IPS-18a (cell line): Measurements from ENCODE around the gene ALG11.
"Not testable (repeated sequence)": the region's sequence is repeated elsewhere in the genome, so short reads cannot be mapped to it uniquely, and the experiment has no call there.

Source experiments
- H3K27ac ChIP-seq: one replicate; pipeline ENCODE4 v1.5.1; 2013; ENCODE audit warnings: low read length
- H3K27me3 ChIP-seq: one replicate; pipeline ENCODE4 v1.6.1; 2013; ENCODE audit warnings: mild to moderate bottlenecking, low read length; ENCODE audit not compliant: control insufficient read depth, insufficient read depth
- H3K36me3 ChIP-seq: one replicate; pipeline ENCODE4 v1.6.1; 2013; ENCODE audit warnings: low read depth, low read length; ENCODE audit not compliant: control insufficient read depth
- H3K4me1 ChIP-seq: one replicate; pipeline ENCODE4 v1.6.1; 2013; ENCODE audit warnings: low read depth, low read length; ENCODE audit not compliant: control insufficient read depth
- H3K4me3 ChIP-seq: one replicate; pipeline ENCODE4 v1.5.1; 2013; ENCODE audit warnings: low read length
- H3K9ac ChIP-seq: one replicate; pipeline ENCODE4 v1.6.1; 2013; ENCODE audit warnings: mild to moderate bottlenecking, low read length, moderate library complexity
- H3K9me3 ChIP-seq: one replicate; pipeline ENCODE4 v1.6.1; 2013; ENCODE audit warnings: low read depth, low read length; ENCODE audit not compliant: control insufficient read depth

ALG11 gene

GRCh38 chr13:52016296-52016695 is 4.1 kb downstream of the ALG11 start:
- no peak overlapping the region for H3K4me3 ChIP-seq
- H3K9ac ChIP-seq, result no peak overlapping the region
- no peaks in the 10 kb centered on the region for H3K9me3 ChIP-seq
- H3K4me1 ChIP-seq, result no peaks in the 10 kb centered on the region
- H3K27ac ChIP-seq, result no peak overlapping the region
- no peaks in the 10 kb centered on the region for H3K27me3 ChIP-seq
- peaks cover 20% of the 10 kb centered on the region for H3K36me3 ChIP-seq

DNA sequence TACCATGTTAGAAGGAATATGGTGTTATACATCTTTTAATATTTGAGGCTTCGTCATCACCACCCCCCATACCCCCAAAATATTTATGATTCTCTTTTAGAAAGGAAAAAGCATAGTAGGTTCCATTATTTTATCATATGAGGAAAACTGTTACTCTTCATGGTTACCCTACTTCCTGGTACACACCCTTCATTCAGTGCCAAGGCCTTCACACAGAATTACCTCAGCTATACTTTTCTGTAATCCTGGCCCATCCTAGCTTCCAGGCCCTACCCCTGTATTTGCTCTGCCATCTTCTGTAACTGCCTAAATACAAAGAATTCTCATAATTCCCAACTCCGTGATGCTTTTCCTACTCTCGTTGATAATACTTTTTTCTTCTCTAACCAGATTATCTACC is 8.0 kb downstream of the ALG11 start:
- H3K36me3 ChIP-seq, result peaks cover 24% of the 10 kb centered on the region
- no peak overlapping the region for H3K4me3 ChIP-seq
- H3K9me3 ChIP-seq, result no peaks in the 10 kb centered on the region
- H3K9ac ChIP-seq, result no peak overlapping the region
- H3K27me3 ChIP-seq, result no peaks in the 10 kb centered on the region
- no peaks in the 10 kb centered on the region for H3K4me1 ChIP-seq
- no peak overlapping the region for H3K27ac ChIP-seq

GRCh38 chr13:52022356-52022755 is 10.2 kb downstream of the ALG11 start:
- H3K27ac ChIP-seq, result no peak overlapping the region
- no peak overlapping the region for H3K9ac ChIP-seq
- no peaks in the 10 kb centered on the region for H3K27me3 ChIP-seq
- H3K4me3 ChIP-seq, result no peak overlapping the region
- H3K36me3 ChIP-seq, result peaks cover 33% of the 10 kb centered on the region
- H3K9me3 ChIP-seq, result no peaks in the 10 kb centered on the region
- no peaks in the 10 kb centered on the region for H3K4me1 ChIP-seq

GRCh38 chr13:52024481-52024880 is 12.3 kb downstream of the ALG11 start, which contains the start of gene UTP14C:
TSS of gene UTP14C (plus strand) at chr13:52024691. CDS start at chr13:52028805, 4,114 bp downstream.
- H3K27me3 ChIP-seq, result no peaks in the 10 kb centered on the region
- no peak within 1 kb of the TSS for H3K27ac ChIP-seq
- H3K36me3 ChIP-seq, result peaks cover 43% of the 10 kb centered on the region
- H3K9me3 ChIP-seq, result no peaks in the 10 kb centered on the region
- no peak within 1 kb of the TSS for H3K4me3 ChIP-seq
- H3K4me1 ChIP-seq, result no peaks in the 10 kb centered on the region
- no peak within 1 kb of the TSS for H3K9ac ChIP-seq

DNA sequence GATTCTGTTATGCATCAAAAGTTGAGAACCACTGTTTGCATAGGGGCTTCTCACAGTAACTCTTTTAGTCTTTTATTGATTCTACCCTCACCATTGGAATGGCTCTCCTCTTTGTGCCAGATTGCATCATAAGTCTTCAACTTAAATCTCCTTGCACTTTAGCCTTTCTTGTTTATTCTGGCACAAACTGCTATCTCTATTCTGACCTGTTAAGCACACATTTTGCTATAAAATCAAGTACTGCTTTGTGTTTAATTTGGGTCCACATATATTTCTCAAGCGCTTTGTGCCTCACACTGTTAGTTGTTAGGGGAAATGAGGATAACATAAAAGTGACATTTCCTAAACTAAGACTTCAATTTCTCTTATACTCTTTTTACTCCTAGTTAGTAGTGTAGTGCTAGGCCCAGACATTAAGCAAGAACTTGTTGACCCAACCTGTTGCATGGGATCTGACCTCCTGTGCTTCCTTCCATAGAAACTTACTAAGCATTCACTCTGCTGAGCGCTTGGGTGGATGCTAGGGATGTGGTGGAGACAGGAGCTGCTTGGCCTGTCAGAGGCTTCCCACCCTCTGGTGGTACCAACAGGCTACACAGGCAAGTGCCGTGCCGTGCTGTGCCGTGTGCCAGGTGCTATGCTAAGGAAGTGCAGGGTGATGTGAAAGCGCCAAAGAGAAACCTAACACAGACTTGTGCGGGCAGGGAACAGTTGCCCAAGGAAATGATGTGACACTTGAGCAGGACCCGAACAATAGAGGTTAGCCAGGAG is 13.5 kb downstream of the ALG11 start:
- Histone ChIP-seq H3K4me3 (no peak overlapping the region), H3K9me3 (no peaks in the 10 kb centered on the region), H3K4me1 (no peaks in the 10 kb centered on the region), H3K36me3 (peaks cover 35% of the 10 kb centered on the region), H3K27me3 (no peaks in the 10 kb centered on the region), H3K9ac (no peak overlapping the region), H3K27ac (no peak overlapping the region)

- no peaks in the 10 kb centered on the region for H3K9me3 ChIP-seq
- H3K9ac ChIP-seq, result no peak overlapping the region
- H3K4me3 ChIP-seq, result no peak overlapping the region
- H3K27me3 ChIP-seq, result no peaks in the 10 kb centered on the region
- no peaks in the 10 kb centered on the region for H3K4me1 ChIP-seq
- peaks cover 30% of the 10 kb centered on the region for H3K36me3 ChIP-seq
- H3K27ac ChIP-seq, result no peak overlapping the region
Observed at GRCh38 chr13:52026246-52026626, 14.0 kb downstream of the ALG11 start.

DNA sequence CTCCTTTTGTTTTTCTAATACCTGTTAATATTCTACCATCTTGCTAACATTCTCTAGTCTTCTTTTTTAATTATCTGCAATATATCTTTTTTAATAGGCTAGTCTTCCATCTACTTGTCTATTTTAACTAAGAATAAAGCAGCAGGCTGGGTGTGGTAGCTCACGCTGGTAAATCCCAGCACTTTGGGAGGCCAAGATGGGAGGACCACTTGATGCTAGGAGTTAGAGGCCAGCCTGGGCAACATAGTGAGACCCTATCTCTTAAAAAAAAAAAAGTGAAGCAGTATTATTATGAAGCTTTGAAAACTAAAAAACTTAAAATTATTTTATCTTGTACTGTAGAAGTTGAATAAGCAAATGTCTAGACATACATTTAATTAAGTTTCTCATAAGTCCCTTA is 15.6 kb downstream of the ALG11 start:
- H3K27me3 ChIP-seq, result no peaks in the 10 kb centered on the region
- no peak overlapping the region for H3K27ac ChIP-seq
- H3K4me3 ChIP-seq, result no peak overlapping the region
- H3K9ac ChIP-seq, result no peak overlapping the region
- H3K36me3 ChIP-seq, result peaks cover 30% of the 10 kb centered on the region
- H3K9me3 ChIP-seq, result no peaks in the 10 kb centered on the region
- H3K4me1 ChIP-seq, result no peaks in the 10 kb centered on the region

GRCh38 chr13:52029569-52029968 is 17.4 kb downstream of the ALG11 start:
- H3K9me3 ChIP-seq, result no peaks in the 10 kb centered on the region
- H3K4me1 ChIP-seq, result no peaks in the 10 kb centered on the region
- H3K9ac ChIP-seq, result no peak overlapping the region
- H3K27ac ChIP-seq, result no peak overlapping the region
- no peak overlapping the region for H3K4me3 ChIP-seq
- no peaks in the 10 kb centered on the region for H3K27me3 ChIP-seq
- H3K36me3 ChIP-seq, result peaks cover 30% of the 10 kb centered on the region

DNA sequence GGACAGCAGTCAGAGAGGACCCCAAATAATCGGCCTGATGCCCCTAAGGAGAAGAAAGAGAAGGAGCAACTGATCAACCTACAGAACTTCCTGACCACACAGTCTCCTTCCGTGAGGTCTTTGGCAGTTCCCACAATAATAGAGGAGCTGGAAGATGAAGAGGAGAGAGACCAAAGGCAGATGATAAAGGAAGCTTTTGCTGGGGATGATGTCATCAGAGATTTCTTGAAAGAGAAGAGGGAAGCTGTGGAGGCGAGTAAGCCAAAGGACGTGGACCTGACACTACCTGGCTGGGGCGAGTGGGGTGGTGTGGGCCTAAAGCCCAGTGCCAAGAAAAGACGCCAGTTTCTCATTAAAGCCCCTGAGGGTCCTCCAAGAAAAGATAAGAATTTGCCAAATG is 18.2 kb downstream of the ALG11 start:
- not testable (repeated sequence) for H3K27me3 ChIP-seq, H3K9ac ChIP-seq, H3K9me3 ChIP-seq, H3K4me3 ChIP-seq, H3K27ac ChIP-seq, H3K4me1 ChIP-seq
- peaks cover 24% of the 10 kb centered on the region for H3K36me3 ChIP-seq

DNA sequence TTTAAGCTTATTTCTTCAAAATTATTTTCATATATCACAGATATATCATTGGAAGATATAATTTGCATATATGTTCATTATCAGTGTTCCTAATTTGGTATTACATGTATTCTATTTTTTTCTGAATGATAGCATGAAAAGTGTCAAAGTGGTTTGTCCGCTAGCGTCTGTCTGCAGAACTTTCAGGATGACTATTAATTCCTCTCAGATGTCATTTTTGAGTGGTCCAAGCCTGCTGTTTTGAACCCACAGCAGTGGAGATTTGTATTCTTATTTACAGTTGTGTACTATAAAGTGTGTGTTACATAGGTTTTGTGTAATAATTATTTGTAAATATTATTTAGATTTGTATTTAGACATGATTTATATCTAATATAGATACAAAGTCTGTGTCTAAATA is 20.8 kb downstream of the ALG11 start:
- H3K4me1 ChIP-seq, result no peaks in the 10 kb centered on the region
- no peaks in the 10 kb centered on the region for H3K27me3 ChIP-seq
- no peak overlapping the region for H3K9ac ChIP-seq
- no peak overlapping the region for H3K4me3 ChIP-seq
- no peaks in the 10 kb centered on the region for H3K9me3 ChIP-seq
- H3K36me3 ChIP-seq, result peaks cover 16% of the 10 kb centered on the region
- H3K27ac ChIP-seq, result no peak overlapping the region

DNA sequence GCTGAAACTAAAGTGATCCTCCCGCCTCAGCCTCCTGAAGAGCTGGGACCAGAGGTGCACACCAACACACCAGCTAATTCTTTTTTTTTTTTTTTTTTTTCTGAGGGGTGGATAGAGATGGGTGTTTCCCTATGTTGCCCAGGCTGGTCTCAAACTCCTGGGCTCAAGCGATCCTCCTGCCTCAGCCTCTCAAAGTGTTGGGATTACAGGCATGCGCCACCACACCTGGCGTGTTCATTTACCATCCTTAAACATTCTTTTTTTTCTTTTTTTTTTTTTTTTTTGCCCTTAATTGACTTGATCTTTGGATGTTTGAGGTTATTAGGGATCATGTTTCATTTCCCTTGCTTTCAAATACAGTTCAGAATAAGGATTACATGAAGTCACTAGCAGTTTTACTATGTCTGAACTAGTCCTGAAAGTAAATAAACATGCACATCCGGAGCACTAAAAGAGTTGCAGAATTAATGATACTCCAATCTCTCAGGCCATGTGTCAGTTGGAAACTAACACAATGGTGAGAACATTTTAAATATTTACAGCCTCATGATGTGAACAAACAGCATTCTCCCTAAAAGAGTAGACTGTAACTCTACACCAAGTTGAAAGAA is 22.5 kb downstream of the ALG11 start:
- H3K27ac ChIP-seq, result no peak overlapping the region

GRCh38 chr13:52036037-52036436 is 23.8 kb downstream of the ALG11 start:
- H3K4me3 ChIP-seq, result no peak overlapping the region
- H3K27ac ChIP-seq, result no peak overlapping the region
- no peaks in the 10 kb centered on the region for H3K27me3 ChIP-seq
- no peaks in the 10 kb centered on the region for H3K9me3 ChIP-seq
- H3K36me3 ChIP-seq, result no peaks in the 10 kb centered on the region
- H3K4me1 ChIP-seq, result no peaks in the 10 kb centered on the region
- H3K9ac ChIP-seq, result no peak overlapping the region

More for the DNA sequence above, 22.5 kb downstream of the ALG11 start:
- Histone ChIP-seq H3K4me1 (no peaks in the 10 kb centered on the region), H3K36me3 (no peaks in the 10 kb centered on the region), H3K9me3 (no peaks in the 10 kb centered on the region), H3K4me3 (no peak overlapping the region), H3K27me3 (no peaks in the 10 kb centered on the region), H3K9ac (no peak overlapping the region)
